Measurements from ENCODE around the gene ALKAL2. TPM values are rescaled to one million over a fixed set of nuclear protein-coding genes. Genes with fewer than 3 reads are reported as not detected.
A peak's percentile ranks its signal among the peaks of the same experiment; 100 is the strongest.

ALKAL2 gene
- total and polyA plus RNA-seq, 2 of the 13 experiments (the other 11 are each of a cell fraction or from before 2014, with no cell fraction given) = 0.22 to 1.7 TPM

- TF ChIP-seq, protein P1, sequence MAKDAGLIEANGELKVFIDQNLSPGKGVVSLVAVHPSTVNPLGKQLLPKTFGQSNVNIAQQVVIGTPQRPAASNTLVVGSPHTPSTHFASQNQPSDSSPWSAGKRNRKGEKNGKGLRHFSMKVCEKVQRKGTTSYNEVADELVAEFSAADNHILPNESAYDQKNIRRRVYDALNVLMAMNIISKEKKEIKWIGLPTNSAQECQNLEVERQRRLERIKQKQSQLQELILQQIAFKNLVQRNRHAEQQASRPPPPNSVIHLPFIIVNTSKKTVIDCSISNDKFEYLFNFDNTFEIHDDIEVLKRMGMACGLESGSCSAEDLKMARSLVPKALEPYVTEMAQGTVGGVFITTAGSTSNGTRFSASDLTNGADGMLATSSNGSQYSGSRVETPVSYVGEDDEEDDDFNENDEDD (CRISPR knock-in tag; IDR thresholded peaks at IDR 0.05; ENCODE audit: borderline replicate concordance) = peak; percentile 74; the same call in 1 of the 2 replicates
- TF ChIP-seq ETV6 (CRISPR knock-in tag; conservative IDR thresholded peaks at IDR 0.05) (0 out of 2 replicates have a peak, but pooled peaks have one; percentile 48), IKZF4 (CRISPR knock-in tag; IDR thresholded peaks at IDR 0.05; ENCODE audit: borderline replicate concordance, low read depth, not compliant biosample characterization) (no peak), SAP130 (CRISPR knock-in tag; IDR thresholded peaks at IDR 0.05; ENCODE audit: low read depth) (peak; percentile 96), ZNF446 (CRISPR knock-in tag; IDR thresholded peaks at IDR 0.05) (0 out of 2 replicates have a peak, but pooled peaks have one; percentile 29), AGO2 (optimal IDR thresholded peaks at IDR 0.05; ENCODE audit: low read depth, low read length) (no peak), DMAP1 (CRISPR knock-in tag; IDR thresholded peaks at IDR 0.05) (peak; percentile 85), GTF3A (CRISPR knock-in tag; conservative IDR thresholded peaks at IDR 0.05) (no peak), ZNF703 (CRISPR knock-in tag; IDR thresholded peaks at IDR 0.05; ENCODE audit: borderline replicate concordance) (no peak), DNMT1 (CRISPR knock-in tag; IDR thresholded peaks at IDR 0.05) (no peak), THYN1 (CRISPR knock-in tag; IDR thresholded peaks at IDR 0.05; ENCODE audit: borderline replicate concordance, low read depth) (no peak), SMARCC2 (IDR thresholded peaks at IDR 0.05) (no peak)
- TF ChIP-seq, protein P2, sequence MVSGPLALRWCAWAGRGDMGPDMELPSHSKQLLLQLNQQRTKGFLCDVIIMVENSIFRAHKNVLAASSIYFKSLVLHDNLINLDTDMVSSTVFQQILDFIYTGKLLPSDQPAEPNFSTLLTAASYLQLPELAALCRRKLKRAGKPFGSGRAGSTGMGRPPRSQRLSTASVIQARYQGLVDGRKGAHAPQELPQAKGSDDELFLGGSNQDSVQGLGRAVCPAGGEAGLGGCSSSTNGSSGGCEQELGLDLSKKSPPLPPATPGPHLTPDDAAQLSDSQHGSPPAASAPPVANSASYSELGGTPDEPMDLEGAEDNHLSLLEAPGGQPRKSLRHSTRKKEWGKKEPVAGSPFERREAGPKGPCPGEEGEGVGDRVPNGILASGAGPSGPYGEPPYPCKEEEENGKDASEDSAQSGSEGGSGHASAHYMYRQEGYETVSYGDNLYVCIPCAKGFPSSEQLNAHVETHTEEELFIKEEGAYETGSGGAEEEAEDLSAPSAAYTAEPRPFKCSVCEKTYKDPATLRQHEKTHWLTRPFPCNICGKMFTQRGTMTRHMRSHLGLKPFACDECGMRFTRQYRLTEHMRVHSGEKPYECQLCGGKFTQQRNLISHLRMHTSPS (CRISPR knock-in tag; IDR thresholded peaks at IDR 0.05; ENCODE audit: low read depth) = peak; percentile 71; the same call in 1 of the 2 replicates
- TF ChIP-seq, protein P3, sequence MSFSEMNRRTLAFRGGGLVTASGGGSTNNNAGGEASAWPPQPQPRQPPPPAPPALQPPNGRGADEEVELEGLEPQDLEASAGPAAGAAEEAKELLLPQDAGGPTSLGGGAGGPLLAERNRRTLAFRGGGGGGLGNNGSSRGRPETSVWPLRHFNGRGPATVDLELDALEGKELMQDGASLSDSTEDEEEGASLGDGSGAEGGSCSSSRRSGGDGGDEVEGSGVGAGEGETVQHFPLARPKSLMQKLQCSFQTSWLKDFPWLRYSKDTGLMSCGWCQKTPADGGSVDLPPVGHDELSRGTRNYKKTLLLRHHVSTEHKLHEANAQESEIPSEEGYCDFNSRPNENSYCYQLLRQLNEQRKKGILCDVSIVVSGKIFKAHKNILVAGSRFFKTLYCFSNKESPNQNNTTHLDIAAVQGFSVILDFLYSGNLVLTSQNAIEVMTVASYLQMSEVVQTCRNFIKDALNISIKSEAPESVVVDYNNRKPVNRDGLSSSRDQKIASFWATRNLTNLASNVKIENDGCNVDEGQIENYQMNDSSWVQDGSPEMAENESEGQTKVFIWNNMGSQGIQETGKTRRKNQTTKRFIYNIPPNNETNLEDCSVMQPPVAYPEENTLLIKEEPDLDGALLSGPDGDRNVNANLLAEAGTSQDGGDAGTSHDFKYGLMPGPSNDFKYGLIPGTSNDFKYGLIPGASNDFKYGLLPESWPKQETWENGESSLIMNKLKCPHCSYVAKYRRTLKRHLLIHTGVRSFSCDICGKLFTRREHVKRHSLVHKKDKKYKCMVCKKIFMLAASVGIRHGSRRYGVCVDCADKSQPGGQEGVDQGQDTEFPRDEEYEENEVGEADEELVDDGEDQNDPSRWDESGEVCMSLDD (CRISPR knock-in tag; IDR thresholded peaks at IDR 0.05; ENCODE audit: borderline replicate concordance) = peak; percentile 76; the same call in 1 of the 2 replicates
- TF ChIP-seq, protein P4, sequence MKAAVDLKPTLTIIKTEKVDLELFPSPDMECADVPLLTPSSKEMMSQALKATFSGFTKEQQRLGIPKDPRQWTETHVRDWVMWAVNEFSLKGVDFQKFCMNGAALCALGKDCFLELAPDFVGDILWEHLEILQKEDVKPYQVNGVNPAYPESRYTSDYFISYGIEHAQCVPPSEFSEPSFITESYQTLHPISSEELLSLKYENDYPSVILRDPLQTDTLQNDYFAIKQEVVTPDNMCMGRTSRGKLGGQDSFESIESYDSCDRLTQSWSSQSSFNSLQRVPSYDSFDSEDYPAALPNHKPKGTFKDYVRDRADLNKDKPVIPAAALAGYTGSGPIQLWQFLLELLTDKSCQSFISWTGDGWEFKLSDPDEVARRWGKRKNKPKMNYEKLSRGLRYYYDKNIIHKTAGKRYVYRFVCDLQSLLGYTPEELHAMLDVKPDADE (CRISPR knock-in tag; IDR thresholded peaks at IDR 0.05) = no peak
- TF ChIP-seq, protein P5, sequence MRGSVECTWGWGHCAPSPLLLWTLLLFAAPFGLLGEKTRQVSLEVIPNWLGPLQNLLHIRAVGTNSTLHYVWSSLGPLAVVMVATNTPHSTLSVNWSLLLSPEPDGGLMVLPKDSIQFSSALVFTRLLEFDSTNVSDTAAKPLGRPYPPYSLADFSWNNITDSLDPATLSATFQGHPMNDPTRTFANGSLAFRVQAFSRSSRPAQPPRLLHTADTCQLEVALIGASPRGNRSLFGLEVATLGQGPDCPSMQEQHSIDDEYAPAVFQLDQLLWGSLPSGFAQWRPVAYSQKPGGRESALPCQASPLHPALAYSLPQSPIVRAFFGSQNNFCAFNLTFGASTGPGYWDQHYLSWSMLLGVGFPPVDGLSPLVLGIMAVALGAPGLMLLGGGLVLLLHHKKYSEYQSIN (CRISPR knock-in tag; IDR thresholded peaks at IDR 0.05; ENCODE audit: borderline replicate concordance) = no peak
- TF ChIP-seq, protein P6, sequence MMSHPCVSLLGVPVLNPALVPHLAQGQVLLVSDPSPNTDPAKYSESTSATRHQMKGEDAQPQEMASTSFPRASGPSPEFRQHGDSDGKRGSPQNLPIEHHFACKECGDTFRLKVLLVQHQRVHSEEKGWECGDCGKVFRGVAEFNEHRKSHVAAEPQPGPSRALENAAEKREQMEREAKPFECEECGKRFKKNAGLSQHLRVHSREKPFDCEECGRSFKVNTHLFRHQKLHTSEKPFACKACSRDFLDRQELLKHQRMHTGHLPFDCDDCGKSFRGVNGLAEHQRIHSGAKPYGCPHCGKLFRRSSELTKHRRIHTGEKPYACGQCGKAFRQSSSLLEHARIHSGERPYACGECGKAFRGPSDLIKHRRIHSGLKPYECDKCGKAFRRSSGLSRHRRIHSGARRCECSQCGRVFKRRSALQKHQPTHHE (CRISPR knock-in tag; IDR thresholded peaks at IDR 0.05; ENCODE audit: borderline replicate concordance) = peak; percentile 73; the same call in 1 of the 2 replicates
These were observed 38.3 kb downstream of the ALKAL2 start (continued) for GRCh38 chr2:249538-250042.

All from HepG2 (cell line).